Right lobe of liver (tissue), 4 donors: ENCODE data around the gene VAT1.

Experiments
- POLR2A ChIP-seq: fragments of 450-650 bp; IDR thresholded peaks from one replicate; pipeline ENCODE4 v1.6.1; 2017; ENCODE audit warnings: antibody characterized with exemption, mild to moderate bottlenecking
- TF ChIP-seq, protein P1 (sequence below), 4 donors: fragments of 200-600 bp in 3 of 4; fragments of 450-650 bp in 1 of 4; IDR thresholded peaks; one replicate each; pipeline versions ENCODE4 v1.5.1 to v1.8.0; 2016 to 2022; ENCODE audit warnings: antibody characterized with exemption in 4 of 4, mild to moderate bottlenecking in 2 of 4
- donor health status: DM: no; HTN: no; CAD: no.
- donor health status: DM: no; HTN: no; CAD: no.
- donor health status: DM: no; HTN: yes; CAD: no.

DNA sequence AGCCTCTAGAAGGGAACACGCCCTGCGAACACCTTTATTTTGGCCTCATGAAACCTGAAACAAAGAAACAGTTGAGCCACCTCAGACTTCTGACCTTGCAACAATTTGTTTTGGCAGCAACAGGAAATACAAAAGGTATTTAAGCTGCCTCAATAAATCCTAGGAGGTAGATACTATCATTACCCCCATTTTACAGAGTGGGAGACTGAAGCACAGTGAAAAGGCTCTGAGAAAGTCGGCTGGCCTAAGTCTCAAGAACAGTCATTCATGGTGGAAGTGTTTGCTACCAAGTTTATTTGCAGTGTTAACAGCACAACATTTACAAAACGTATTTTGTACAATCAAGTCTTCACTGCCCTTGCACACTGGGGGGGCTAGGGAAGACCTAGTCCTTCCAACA lies 21.8 kb upstream of the VAT1 start:
- TF ChIP-seq, protein P1, sequence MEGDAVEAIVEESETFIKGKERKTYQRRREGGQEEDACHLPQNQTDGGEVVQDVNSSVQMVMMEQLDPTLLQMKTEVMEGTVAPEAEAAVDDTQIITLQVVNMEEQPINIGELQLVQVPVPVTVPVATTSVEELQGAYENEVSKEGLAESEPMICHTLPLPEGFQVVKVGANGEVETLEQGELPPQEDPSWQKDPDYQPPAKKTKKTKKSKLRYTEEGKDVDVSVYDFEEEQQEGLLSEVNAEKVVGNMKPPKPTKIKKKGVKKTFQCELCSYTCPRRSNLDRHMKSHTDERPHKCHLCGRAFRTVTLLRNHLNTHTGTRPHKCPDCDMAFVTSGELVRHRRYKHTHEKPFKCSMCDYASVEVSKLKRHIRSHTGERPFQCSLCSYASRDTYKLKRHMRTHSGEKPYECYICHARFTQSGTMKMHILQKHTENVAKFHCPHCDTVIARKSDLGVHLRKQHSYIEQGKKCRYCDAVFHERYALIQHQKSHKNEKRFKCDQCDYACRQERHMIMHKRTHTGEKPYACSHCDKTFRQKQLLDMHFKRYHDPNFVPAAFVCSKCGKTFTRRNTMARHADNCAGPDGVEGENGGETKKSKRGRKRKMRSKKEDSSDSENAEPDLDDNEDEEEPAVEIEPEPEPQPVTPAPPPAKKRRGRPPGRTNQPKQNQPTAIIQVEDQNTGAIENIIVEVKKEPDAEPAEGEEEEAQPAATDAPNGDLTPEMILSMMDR (IDR thresholded peaks at IDR 0.05), result no peak
- TF ChIP-seq POLR2A, result no peak
